RWPE2 (cell line): ENCODE data around the gene CNTRL.
A peak's percentile ranks its signal among the peaks of the same experiment; 100 is the strongest.

Experiments
- ATAC-seq: fragments of 200-7000 bp; cut with Tn5 transposase; 3 replicates; pipeline ENCODE4 v1.9.1; 2021; ENCODE audit warnings: low read depth
- DNase-seq: peaks from one replicate; pipeline ENCODE4 v3.0.0-alpha.2; 2020; ENCODE audit warnings: low spot score
- H3K27ac ChIP-seq: fragments of 450-650 bp; 2 replicates; pipeline ENCODE4 v1.5.1; 2017; ENCODE audit warnings: mild to moderate bottlenecking; ENCODE audit not compliant: poor library complexity, severe bottlenecking
- H3K27me3 ChIP-seq: fragments of 250-450 bp; sonication (Bioruptor Pico); 2 replicates; pipeline ENCODE4 v1.5.1; 2021; ENCODE audit warnings: mild to moderate bottlenecking, moderate library complexity; ENCODE audit not compliant: insufficient read depth, poor library complexity, severe bottlenecking
- H3K36me3 ChIP-seq: fragments of 250-450 bp; sonication (Bioruptor Pico); 2 replicates; pipeline ENCODE4 v1.5.1; 2020; ENCODE audit warnings: low read depth, mild to moderate bottlenecking, moderate library complexity
- H3K4me1 ChIP-seq: fragments of 250-450 bp; sonication (Bioruptor Pico); 2 replicates; pipeline ENCODE4 v1.5.1; 2021; ENCODE audit warnings: mild to moderate bottlenecking, moderate library complexity; ENCODE audit not compliant: insufficient read depth, poor library complexity, severe bottlenecking
- H3K4me3 ChIP-seq: fragments of 250-450 bp; sonication (Bioruptor Pico); 2 replicates; pipeline ENCODE4 v1.5.1; 2021; ENCODE audit warnings: mild to moderate bottlenecking, moderate library complexity; ENCODE audit not compliant: severe bottlenecking
- H3K9me3 ChIP-seq: fragments of 250-450 bp; sonication (Bioruptor Pico); 2 replicates; pipeline ENCODE4 v1.5.1; 2021; ENCODE audit warnings: mild to moderate bottlenecking, moderate library complexity; ENCODE audit not compliant: severe bottlenecking
- CTCF ChIP-seq: fragments of 450-650 bp; IDR thresholded peaks from one replicate; pipeline ENCODE4 v1.5.1; 2017; ENCODE audit warnings: mild to moderate bottlenecking, moderate library complexity; ENCODE audit not compliant: poor library complexity, severe bottlenecking

CNTRL gene

DNA sequence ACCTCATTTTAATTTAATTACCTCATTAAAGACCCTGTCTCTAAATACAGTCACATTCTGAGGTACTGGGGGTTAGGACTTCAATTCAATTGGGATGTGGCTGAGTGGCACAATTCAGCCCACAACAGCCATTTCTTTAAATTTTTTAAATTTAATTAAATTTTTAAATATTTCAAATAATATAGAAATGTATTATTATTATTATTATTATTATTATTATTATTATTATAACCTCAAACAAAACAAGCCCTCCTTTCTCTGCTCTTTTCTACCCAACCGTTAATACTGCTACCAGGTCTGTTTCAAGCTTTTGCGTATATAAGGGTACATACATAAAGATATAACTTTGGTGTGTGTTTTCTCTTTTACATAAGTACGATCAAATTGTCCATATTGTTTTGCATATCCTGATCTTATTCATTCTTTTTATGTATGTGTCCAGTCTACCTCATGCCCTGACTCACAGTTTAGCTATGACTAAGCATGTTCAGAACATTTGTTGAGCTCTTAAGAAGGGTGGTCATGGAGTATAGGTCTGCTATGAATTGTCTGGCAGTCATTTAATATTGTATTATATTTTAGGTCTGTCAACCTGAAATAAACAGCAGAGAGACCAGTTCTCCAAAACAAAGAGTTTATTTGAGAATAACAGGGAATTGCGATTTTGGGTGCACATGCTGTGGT is 143.0 kb downstream of the CNTRL start:
- Histone ChIP-seq H3K4me3 (no peak overlapping the region), H3K27ac (no peak overlapping the region), H3K9me3 (no peaks in the 10 kb centered on the region), H3K36me3 (no peaks in the 10 kb centered on the region), H3K27me3 (no peaks in the 10 kb centered on the region), H3K4me1 (peaks cover 8% of the 10 kb centered on the region)
- no peak for DNase-seq
- no peak for TF ChIP-seq CTCF
- ATAC-seq = peak; percentile 84

DNA sequence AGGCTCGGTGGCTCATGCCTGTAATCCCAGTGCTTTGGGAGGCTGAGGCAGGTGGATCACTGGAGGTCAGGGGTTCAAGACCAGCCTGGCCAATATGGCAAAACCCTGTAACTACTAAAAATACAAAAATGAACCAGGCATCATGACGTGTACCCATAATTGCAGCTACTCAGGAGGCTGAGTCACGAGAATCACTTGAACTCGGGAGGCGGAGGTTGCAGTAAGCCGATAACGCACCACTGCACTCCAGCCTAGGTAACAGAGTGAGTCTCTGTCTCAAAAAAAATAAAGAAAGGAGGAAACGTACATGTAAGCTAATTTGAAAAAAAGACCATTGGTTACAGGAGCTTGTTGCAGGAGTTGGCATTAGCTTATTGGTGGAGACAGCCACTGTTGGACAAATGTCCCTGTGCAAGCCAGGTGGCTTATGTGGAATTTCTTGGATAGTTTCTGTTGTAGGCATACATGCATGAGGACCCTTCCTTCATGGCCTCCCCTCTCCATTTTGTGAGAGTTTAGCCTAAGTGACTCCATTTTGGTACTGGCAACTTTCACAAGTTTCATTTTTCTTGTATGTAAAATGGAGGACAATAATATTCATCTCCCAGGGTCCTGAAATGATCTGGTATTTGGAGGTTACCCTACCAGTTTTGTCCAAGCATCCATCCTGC is 143.7 kb downstream of the CNTRL start:
- Histone ChIP-seq H3K27ac (no peak overlapping the region), H3K36me3 (no peaks in the 10 kb centered on the region), H3K4me3 (no peak overlapping the region), H3K27me3 (no peaks in the 10 kb centered on the region), H3K9me3 (no peaks in the 10 kb centered on the region), H3K4me1 (peaks cover 6% of the 10 kb centered on the region)
- TF ChIP-seq CTCF = no peak
- ATAC-seq = no peak
- no peak for DNase-seq

GRCh38 chr9:121219530-121219929 is 144.8 kb downstream of the CNTRL start:
- TF ChIP-seq CTCF = no peak
- H3K27ac ChIP-seq = no peak overlapping the region
- H3K4me3 ChIP-seq = no peak overlapping the region
- no peak for DNase-seq
- H3K4me1 ChIP-seq = peaks cover 6% of the 10 kb centered on the region
- no peaks in the 10 kb centered on the region for H3K9me3 ChIP-seq
- no peak for ATAC-seq
- H3K36me3 ChIP-seq = no peaks in the 10 kb centered on the region
- H3K27me3 ChIP-seq = no peaks in the 10 kb centered on the region

GRCh38 chr9:121220996-121221663 is 146.4 kb downstream of the CNTRL start:
- no peak for DNase-seq
- Histone ChIP-seq H3K27me3 (no peaks in the 10 kb centered on the region), H3K27ac (no peak overlapping the region), H3K4me1 (peaks cover 8% of the 10 kb centered on the region), H3K36me3 (no peaks in the 10 kb centered on the region), H3K4me3 (no peak overlapping the region), H3K9me3 (no peaks in the 10 kb centered on the region)
- TF ChIP-seq CTCF = no peak
- no peak for ATAC-seq
